ENCODE data around the gene IFI6.
"Not testable (repeated sequence)": the region's sequence is repeated elsewhere in the genome, so short reads cannot be mapped to it uniquely, and the experiment has no call there.

IFI6 gene

GRCh38 chr1:27649306-27649635, 22.7 kb downstream of the IFI6 start:
- DNase-seq = no peak

GRCh38 chr1:27648602-27649305, 23.2 kb downstream of the IFI6 start:
- DNase-seq = no peak

GRCh38 chr1:27647328-27647727, 24.7 kb downstream of the IFI6 start:
- DNase-seq = no peak

DNA sequence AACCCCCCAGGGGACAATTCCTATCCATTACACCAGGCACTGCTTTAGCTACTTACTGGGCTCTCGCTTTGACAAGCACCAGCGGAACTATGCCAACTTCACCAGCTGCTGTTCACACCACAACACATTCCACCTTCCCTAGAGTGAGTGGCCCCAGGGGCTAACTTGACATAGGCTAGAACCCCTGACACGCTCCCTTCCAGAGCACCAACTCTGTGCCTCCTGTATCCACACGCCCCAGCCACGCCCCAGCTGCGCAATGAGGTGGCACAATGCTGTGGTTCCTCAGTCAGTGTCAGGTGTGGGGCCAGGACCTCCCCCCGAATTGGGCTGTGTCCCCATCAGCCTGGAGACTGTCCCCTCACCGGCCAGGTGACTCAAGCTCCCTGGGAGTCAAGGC, 25.3 kb downstream of the IFI6 start:
- DNase-seq = no peak

- DNase-seq = no peak
These were observed 26.9 kb downstream of the IFI6 start for GRCh38 chr1:27645071-27645415.

DNA sequence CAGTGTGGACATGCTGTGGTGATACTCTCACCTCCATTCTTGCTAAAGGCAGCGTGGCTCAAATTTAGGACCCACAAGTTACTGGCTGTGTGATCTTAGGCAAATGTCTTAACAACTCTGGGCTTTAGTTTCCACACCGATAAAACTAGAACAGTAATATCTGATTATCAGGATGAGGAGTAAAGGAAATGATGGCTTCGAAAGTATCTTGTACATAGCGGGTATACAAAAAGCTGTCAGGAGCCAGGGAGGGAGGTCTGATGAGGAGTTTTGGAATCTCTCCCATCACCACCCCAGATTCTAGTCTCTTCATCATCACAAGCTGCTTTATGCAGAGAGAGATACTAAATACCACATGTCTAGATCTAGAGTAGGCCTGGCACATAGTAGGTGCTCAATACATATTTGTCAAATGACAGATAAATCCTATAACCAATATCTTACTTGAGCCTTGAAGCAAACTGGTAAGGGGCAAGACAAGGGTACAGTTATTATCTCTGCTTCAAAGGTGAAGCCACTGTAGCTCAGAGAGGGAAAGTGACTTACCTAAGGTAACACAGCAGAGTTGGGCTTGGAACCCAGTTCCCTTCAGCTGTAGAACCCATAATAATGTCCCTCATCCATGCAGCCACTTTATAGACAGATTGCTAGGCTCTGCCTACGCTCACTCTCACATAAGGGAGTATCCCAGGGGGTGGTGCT, 27.5 kb downstream of the IFI6 start:
- no peak for DNase-seq

DNA sequence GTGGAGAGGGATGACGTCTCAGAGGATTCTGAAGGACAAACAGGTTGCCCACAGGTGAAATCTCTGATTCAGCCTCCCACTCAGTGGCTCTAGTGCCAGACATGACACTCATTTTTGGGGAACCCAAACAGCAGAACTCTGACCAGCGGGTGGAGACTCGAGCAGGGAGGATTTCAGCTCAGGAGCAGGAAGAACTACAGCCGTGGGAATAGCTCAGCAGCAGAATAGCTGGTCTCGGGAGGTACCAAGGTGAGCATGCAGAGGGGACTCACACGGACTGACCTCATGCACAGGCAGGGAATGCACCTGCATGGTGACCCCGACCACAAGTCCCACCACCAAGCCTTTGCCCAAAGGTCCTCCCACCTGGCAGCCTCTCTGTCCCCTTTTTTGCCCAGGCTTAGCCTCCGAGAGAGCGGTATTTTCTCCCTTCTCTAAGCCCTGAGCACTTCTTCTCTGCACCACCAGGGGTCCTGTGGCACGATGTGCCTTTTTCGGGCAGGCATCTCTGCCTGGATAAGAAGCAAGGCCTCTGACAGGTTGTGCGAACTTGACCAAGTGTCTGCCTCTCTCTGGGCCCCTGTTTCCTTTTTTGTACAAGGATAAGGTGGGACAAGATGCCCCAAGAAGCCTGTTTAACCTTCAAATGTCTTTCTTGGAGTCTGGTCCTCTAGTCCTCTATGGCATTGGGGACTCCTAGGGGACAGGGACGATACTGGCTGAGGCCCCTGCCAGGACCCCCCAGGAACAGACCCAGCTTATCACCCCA, 28.2 kb downstream of the IFI6 start:
- DNase-seq = no peak

DNA sequence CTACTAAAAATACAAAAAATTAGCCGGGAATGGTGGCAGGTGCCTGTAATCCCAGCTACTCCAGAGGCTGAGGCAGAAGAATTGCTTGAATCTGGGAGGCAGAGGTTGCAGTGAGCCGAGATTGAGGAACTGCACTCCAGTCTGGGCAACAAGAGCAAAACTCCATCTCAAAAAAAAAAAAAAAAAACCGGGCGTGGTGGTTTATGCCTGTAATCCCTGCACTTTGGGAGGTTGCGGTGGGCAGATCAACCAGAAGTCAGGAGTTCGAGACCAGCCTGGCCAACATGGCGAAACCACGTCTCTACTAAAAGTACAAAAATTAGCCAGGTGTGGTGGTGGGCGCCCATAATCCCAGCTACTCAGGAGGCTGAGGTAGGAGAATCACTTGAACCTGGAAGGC, 31.5 kb downstream of the IFI6 start:
- DNase-seq = not testable (repeated sequence)

- DNase-seq = no peak
These were observed 33.2 kb downstream of the IFI6 start for GRCh38 chr1:27638805-27639204.

- DNase-seq = no peak
These were observed 33.8 kb downstream of the IFI6 start for GRCh38 chr1:27638047-27638734.

DNA sequence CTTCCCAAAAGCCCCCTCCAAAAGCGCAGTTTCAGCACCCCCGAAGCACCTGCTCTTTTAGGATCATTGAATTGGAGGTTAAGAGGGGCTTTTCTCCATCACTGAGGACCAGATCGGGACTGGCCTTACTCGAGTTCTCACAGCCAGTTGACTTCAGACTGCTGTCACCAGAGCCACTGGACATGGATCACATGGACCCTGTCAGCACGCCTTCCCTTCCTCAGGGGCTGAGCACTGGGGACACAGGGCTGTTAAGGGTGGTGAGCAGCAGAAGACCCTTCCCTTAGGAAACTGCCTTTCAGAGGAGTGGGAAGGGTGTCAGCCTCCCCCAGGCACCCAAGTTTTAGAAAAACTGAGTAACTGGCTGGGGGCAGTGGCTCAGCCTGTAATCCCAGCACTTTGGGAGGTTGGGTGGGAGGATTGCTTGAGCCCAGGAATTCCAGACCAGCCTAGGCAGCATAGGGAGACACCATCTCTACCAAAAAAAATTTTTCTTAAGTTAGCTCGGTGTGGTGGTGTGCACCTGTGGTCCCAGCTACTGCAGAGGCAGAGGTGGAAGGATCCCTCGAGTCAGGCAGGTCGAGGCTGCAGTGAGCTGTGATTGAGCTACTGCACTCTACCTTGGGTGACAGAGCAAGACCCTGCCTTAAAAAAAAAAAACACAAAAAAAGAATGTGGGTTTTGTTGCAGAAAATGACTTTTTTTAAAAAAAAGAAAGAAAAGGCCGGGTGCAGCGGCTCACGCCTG, 36.4 kb downstream of the IFI6 start:
- DNase-seq = no peak

DNA sequence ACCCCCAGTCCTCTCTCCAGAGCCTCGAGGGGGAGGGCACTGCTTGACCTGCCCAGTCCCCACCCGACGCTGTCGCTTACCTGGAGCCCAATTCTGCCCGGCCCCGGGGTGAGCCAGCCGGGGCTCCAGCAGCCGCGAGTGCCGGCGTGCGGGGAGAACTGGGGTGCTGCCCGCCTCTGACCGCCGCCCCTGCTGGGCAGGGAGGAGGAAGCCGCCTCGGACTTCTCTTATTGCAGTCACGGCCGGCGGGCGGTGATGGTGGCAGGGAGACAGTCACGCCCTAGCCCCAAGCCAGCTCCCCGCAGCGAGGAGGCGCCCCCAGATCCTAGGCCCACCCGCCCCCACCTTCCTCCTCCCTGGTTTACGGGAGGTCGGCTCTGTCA, 37.0 kb downstream of the IFI6 start, which contains the start of gene FGR:
Gene FGR (minus strand): TSS at position 201 of the 383 bp plus-strand sequence. CDS start 11,269 bp downstream, outside the sequence.
- DNase-seq = no peak

DNA sequence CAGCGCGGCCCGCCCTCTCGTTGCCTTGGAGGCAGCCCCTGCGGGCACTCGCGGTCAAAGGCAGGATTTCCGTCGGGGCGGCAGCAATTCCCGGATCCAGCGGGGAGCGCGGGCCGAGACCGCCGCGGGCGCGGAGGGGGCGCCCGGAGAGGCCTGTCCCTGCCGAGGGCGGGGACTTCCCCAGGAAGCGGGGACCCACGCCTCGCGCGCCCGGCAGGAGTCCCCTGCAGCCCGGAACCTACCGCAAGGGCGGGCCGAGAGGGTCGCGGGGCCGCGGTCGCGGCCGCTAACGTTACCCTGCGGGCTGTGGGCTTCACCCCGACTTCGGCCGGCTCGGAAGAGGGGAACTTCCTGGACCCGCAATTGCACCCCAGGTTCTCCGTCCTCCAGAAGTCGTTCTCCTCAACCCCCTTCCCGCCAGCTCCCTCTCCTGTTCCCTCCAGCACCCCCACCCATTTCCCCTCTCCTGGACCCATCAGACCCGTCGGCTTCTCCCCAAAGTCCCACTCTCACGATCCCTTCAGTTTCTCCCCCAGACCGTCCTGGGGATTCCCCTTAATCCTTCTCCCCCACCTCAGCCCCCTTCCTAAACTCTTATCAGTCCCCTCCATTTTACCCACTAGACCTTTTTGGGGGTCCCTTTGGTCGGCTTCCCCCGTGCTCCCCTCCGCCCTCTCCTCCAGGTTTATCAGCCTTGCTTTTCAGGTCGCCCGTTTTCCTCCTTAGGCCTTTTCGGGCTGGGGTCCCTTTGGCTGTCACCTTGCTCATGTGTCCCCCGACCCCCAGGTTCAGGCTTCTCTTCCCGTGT, 37.6 kb downstream of the IFI6 start:
- DNase-seq = no peak

DNA sequence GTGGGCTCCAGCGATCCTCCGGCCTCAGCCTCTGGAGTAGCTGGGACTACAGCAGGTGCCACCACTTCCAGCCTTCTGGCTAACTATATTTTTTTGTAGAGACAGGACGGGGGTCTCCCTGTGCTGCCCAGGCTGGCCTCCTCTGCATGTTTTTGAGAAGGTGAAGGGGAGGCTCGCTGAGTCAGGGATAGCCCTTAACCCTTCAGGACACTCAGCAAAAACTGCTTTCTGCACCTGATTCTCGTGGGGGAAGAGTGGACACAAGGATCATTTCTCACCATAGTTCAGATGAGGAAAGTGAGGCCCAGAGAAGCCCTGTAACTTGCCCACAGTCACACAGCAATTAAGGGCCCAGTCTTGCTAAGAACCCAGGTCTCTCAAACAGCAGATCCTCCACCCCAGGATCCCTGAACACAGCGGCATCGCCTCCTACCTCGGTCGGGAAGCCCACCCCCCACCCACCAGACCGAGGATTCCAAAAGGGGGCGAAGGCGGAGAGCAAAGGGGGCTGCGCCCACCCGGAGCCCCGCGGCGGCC, 38.3 kb downstream of the IFI6 start:
- peak; percentile 40 for DNase-seq

- DNase-seq = no peak
These were observed 38.7 kb downstream of the IFI6 start for GRCh38 chr1:27633298-27633610.

GRCh38 chr1:27632387-27633297, 39.4 kb downstream of the IFI6 start:
- peak; percentile 35 for DNase-seq

DNA sequence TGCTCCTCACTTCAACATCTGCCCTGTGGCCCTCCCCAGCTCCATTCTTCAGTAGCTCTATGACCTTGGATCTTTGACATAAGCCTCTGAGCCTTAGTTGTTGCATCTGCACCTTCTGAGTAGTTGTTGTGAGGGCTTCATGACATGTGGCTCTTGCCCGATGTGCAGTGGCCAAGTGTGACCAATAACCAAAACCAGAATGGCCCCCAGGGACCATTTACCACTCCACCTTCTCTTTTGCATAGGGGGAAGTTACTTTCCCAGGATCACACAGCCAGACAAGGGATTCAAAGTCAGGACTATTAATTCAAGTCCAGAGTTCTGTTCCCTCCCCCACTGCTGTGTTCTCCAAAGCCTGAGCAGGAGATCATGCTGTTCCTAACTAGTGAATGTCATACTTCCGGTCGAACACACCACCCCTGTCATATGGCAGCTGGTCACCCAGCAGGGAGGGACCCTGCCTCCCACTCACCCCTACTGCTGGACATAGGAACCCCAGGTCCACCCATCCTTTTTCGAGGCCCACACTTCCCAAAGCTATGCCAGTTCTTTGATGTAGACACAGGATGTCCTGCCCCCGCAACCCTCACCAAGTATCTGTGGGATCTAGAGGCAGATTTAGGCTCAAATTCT, 41.0 kb downstream of the IFI6 start:
- DNase-seq = no peak

GRCh38 chr1:27628712-27629111, 43.3 kb downstream of the IFI6 start:
- no peak for DNase-seq

DNA sequence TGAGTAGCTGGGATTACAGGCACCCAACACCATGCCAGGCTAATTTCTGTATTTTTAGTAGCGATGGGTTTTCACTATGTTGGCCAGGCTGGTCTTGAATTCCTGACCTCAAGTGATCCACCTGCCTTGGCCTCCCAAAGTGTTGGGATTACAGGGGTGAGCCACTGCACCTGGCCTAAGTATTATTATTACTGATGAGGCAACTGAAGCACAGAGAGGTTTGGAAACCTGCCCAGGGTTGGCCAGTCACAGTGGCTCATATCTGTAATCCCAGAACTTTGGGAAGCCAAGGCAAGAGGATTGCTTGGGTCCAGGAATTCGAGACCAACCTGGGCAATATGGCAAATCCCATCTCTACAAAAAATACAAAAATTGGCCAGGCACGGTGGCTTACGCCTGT, 44.3 kb downstream of the IFI6 start:
- not testable (repeated sequence) for DNase-seq

DNA sequence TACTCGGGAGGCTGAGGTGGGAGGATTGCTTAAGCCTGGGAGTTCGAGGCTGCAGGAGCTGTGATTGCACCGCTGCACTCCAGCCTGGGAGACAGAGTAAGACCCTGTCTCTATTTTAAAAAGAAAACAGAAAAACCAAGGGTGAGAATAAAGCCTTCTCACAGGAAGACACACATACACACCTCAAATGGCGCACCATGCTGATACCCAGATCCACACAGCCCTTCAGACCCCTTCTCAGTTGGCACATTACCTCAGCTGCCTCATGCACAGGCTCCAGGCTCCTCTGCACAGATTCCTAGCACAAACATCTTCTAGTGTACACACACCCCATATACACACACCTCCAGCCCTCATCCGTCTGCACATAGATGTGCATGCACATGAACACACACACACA, 44.9 kb downstream of the IFI6 start:
- DNase-seq = no peak
